HG03060 (cell line): ENCODE results near the gene LRP8.

Source experiments
- ATAC-seq: cut with Tn5 transposase; IDR thresholded peaks from one replicate; pipeline ENCODE4 v1.9.1; 2021; ENCODE audit warnings: low read depth, moderate number of reproducible peaks; ENCODE audit not compliant: unreplicated experiment

Gene LRP8

GRCh38 chr1:53270107-53270506 lies 57.8 kb downstream of the LRP8 start:
- no peak for ATAC-seq

- ATAC-seq, result no peak
These were observed 60.1 kb downstream of the LRP8 start for GRCh38 chr1:53267761-53268160.

- no peak for ATAC-seq
These were observed 61.8 kb downstream of the LRP8 start for GRCh38 chr1:53266038-53266437.

DNA sequence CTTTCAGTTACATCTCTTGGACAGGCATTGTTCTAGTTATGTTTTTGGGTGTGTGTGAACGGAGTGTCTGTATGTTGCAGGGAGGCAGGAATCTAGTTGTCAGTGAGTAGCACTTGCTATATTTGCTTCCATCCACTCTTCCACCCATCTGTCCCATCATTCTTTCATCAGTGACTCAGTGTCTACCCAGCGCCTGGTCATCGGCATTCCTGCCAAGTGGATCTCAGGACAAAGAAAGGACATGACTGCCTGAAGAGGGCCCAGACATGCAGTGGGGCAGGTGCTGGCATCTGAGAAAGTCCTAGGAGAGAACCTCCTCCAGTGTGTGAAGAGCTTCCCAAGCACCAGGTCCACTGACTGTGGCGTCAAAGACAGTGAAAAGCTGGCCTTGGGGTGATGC lies 62.3 kb downstream of the LRP8 start:
- ATAC-seq, result no peak

DNA sequence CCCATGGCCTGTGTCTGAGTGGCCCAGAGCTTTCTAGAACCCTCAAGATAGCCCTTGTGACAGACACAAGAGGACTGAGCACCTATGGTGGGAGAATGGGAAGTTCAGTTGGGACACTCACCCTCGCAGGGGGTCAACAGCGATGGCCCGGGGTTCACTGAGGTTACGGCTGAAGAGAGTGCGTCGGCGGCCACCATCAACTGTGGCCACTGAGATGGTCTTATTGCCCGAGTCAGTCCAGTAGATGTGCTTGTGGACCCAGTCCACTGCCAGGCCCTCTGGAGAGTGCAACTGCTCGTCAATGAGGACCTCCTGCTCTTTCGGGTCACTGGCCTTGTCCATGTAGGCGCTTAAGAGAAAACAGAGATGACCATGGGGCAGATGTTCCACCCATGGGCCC lies 63.8 kb downstream of the LRP8 start:
- ATAC-seq, result no peak

- ATAC-seq, result no peak
These were observed 65.9 kb downstream of the LRP8 start for GRCh38 chr1:53262000-53262399.

- no peak for ATAC-seq
These were observed 67.1 kb downstream of the LRP8 start for GRCh38 chr1:53260631-53261247.

GRCh38 chr1:53259932-53260331 lies 67.9 kb downstream of the LRP8 start:
- ATAC-seq, result no peak

GRCh38 chr1:53258216-53258615 lies 69.7 kb downstream of the LRP8 start:
- no peak for ATAC-seq

GRCh38 chr1:53257454-53258081 lies 70.3 kb downstream of the LRP8 start:
- ATAC-seq, result no peak

GRCh38 chr1:53256511-53257453 lies 71.1 kb downstream of the LRP8 start:
- no peak for ATAC-seq

DNA sequence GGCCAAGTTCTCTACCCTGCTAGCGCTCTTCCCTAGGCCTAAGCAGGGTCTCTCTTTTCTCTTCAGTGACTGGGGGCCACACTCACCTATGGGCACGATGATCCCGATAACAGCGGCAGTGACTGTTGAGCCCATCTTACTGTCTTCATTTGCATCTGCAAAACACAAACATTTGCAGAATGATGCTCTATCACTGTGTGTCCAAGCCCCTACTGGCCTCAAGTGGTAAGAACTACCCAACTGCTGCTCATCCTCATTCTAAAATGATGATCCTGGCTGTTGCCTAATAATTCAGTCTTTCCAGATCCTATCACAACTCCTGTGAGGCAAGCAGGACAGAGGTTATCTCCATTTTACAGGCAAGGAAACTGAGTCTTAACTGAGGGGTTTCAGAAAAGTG lies 72.8 kb downstream of the LRP8 start:
- ATAC-seq, result no peak

- ATAC-seq, result no peak
These were observed 73.7 kb downstream of the LRP8 start for GRCh38 chr1:53254011-53254640.

GRCh38 chr1:53250325-53250724 lies 77.5 kb downstream of the LRP8 start:
- ATAC-seq, result no peak

DNA sequence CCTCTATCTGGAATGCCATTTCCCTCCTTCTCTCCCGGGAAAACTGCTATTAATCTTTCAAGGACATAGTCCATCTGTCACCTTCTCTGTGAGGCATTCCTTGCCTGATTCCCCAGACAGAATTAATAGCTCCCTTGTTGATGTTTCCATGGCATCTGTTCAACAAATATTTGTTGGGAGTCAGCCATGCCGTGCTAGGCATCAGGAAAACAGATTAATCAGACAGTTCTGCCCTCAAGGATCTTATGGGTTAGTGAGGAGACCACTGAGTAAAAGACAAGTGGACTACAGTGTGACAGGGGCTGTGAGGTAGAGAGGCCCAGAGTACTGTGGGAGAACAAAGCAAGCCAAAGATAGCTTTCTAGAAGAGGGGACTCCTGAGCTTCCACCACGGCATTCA lies 78.2 kb downstream of the LRP8 start:
- ATAC-seq, result no peak

GRCh38 chr1:53246261-53247134 lies 81.4 kb downstream of the LRP8 start:
- no peak for ATAC-seq

GRCh38 chr1:53244141-53244540 lies 83.7 kb downstream of the LRP8 start:
- ATAC-seq, result no peak

DNA sequence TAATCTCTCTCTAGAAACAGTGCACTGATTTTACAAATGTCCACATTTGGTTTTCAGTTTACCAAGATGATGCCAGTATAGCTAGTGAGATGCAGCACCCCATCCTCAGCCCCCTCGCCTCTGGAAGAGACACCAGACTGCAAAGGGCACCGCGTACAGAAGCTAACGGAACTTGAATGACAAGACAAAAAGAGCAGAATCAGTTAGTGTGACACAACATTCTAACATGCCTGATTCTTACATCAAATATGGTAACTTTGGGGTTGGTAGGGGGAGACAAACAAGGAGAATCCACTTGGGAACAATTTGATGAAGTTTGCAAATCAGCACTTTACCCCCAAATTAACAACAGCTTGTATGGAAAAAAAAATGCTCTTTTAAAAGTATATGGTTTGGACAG lies 85.5 kb downstream of the LRP8 start:
- ATAC-seq, result no peak

GRCh38 chr1:53241828-53242227 lies 86.0 kb downstream of the LRP8 start:
- no peak for ATAC-seq
